ENCODE measurements around the gene TGM5. TPM values are rescaled to one million over a fixed set of nuclear protein-coding genes. Genes with fewer than 3 reads are reported as not detected.

The TGM5 gene
- total RNA-seq, 3 donors from 2014 or later (not counting 1 experiment from before 2014, with no cell fraction given) = not detected

GRCh38 chr15:43287254-43287653, 20.5 kb upstream of the TGM5 start:
- H3K4me3 Mint-ChIP-seq = no peak overlapping the region
- ATAC-seq (peak in 1 of 3 donors; percentile 10), DNase-seq (no peak)
- H3K36me3 Mint-ChIP-seq = no peaks in the 10 kb centered on the region
- no peaks in the 10 kb centered on the region for H3K27me3 ChIP-seq (ENCODE audit: control insufficient read depth, insufficient read depth, low read length)
- H3K27me3 Mint-ChIP-seq (ENCODE audit: low read depth in 2 of 2) = peaks cover 10 to 36% of the 10 kb centered on the region in 2 donors
- H3K4me3 ChIP-seq (ENCODE audit: low read length) = no peak overlapping the region
- intact Hi-C loops (cut with micrococcal nuclease) = no loop called here
- no peak overlapping the region for H3K27ac ChIP-seq (ENCODE audit: low read length)
- H3K4me1 ChIP-seq (ENCODE audit: control insufficient read depth, insufficient read depth, low read length) = no peaks in the 10 kb centered on the region
- H3K9me3 Mint-ChIP-seq = no peaks in the 10 kb centered on the region
- H3K9me3 ChIP-seq (ENCODE audit: control insufficient read depth, insufficient read depth, low read length) = no peaks in the 10 kb centered on the region
- H3K4me1 Mint-ChIP-seq = peaks cover 6 to 7% of the 10 kb centered on the region in 2 donors
- TF ChIP-seq, protein P1, sequence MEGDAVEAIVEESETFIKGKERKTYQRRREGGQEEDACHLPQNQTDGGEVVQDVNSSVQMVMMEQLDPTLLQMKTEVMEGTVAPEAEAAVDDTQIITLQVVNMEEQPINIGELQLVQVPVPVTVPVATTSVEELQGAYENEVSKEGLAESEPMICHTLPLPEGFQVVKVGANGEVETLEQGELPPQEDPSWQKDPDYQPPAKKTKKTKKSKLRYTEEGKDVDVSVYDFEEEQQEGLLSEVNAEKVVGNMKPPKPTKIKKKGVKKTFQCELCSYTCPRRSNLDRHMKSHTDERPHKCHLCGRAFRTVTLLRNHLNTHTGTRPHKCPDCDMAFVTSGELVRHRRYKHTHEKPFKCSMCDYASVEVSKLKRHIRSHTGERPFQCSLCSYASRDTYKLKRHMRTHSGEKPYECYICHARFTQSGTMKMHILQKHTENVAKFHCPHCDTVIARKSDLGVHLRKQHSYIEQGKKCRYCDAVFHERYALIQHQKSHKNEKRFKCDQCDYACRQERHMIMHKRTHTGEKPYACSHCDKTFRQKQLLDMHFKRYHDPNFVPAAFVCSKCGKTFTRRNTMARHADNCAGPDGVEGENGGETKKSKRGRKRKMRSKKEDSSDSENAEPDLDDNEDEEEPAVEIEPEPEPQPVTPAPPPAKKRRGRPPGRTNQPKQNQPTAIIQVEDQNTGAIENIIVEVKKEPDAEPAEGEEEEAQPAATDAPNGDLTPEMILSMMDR (IDR thresholded peaks at IDR 0.05) = no peak
- no peak overlapping the region for H3K27ac Mint-ChIP-seq
- H3K36me3 ChIP-seq (ENCODE audit: control insufficient read depth, insufficient read depth, low read length) = no peaks in the 10 kb centered on the region
- WGBS (ENCODE audit: insufficient coverage) = 82% methylated on average over 15 of the region's 15 CpGs

GRCh38 chr15:43286074-43286473, 19.3 kb upstream of the TGM5 start:
- no peaks in the 10 kb centered on the region for H3K9me3 ChIP-seq (ENCODE audit: control insufficient read depth, insufficient read depth, low read length)
- no peak overlapping the region for H3K27ac ChIP-seq (ENCODE audit: low read length)
- DNase-seq (no peak), ATAC-seq (no peak)
- no peak overlapping the region for H3K4me3 Mint-ChIP-seq
- intact Hi-C loops (cut with micrococcal nuclease) = no loop called here
- no peaks in the 10 kb centered on the region for H3K36me3 ChIP-seq (ENCODE audit: control insufficient read depth, insufficient read depth, low read length)
- H3K9me3 Mint-ChIP-seq = no peaks in the 10 kb centered on the region
- no peak overlapping the region for H3K4me3 ChIP-seq (ENCODE audit: low read length)
- WGBS (ENCODE audit: insufficient coverage) = 72% methylated on average over 5 of the region's 7 CpGs
- H3K27ac Mint-ChIP-seq = no peak overlapping the region
- H3K4me1 ChIP-seq (ENCODE audit: control insufficient read depth, insufficient read depth, low read length) = no peaks in the 10 kb centered on the region
- H3K36me3 Mint-ChIP-seq = no peaks in the 10 kb centered on the region
- TF ChIP-seq, protein P1 (IDR thresholded peaks at IDR 0.05) = no peak
- H3K27me3 Mint-ChIP-seq (ENCODE audit: low read depth in 2 of 2) = peaks cover 7 to 25% of the 10 kb centered on the region in 2 donors
- H3K27me3 ChIP-seq (ENCODE audit: control insufficient read depth, insufficient read depth, low read length) = no peaks in the 10 kb centered on the region
- peaks cover 6 to 7% of the 10 kb centered on the region in 2 donors for H3K4me1 Mint-ChIP-seq

- no peaks in the 10 kb centered on the region for H3K9me3 ChIP-seq (ENCODE audit: control insufficient read depth, insufficient read depth, low read length)
- H3K36me3 ChIP-seq (ENCODE audit: control insufficient read depth, insufficient read depth, low read length) = no peaks in the 10 kb centered on the region
- no peak overlapping the region for H3K27ac ChIP-seq (ENCODE audit: low read length)
- peaks cover 7 to 20% of the 10 kb centered on the region in 2 donors for H3K27me3 Mint-ChIP-seq (ENCODE audit: low read depth in 2 of 2)
- ATAC-seq (peak; percentile 78 to 86 (median 85)), DNase-seq (peak in 1 of 2 donors; percentile 81)
- H3K4me3 Mint-ChIP-seq = no peak overlapping the region
- no peaks in the 10 kb centered on the region for H3K9me3 Mint-ChIP-seq
- H3K4me1 ChIP-seq (ENCODE audit: control insufficient read depth, insufficient read depth, low read length) = no peaks in the 10 kb centered on the region
- no peaks in the 10 kb centered on the region for H3K27me3 ChIP-seq (ENCODE audit: control insufficient read depth, insufficient read depth, low read length)
- H3K36me3 Mint-ChIP-seq = no peaks in the 10 kb centered on the region
- WGBS (ENCODE audit: insufficient coverage) = 17% methylated on average over 4 of the region's 4 CpGs
- H3K4me3 ChIP-seq (ENCODE audit: low read length) = no peak overlapping the region
- intact Hi-C loops (cut with micrococcal nuclease) = loop anchor here (1.0 kb wide), 2 partner anchors 60 to 98 kb away; no protein-coding TSS in a partner anchor
- peaks cover 6 to 7% of the 10 kb centered on the region in 2 donors for H3K4me1 Mint-ChIP-seq
- H3K27ac Mint-ChIP-seq = no peak overlapping the region
- TF ChIP-seq, protein P1 (IDR thresholded peaks at IDR 0.05) = peak; percentile 74
Measured at GRCh38 chr15:43285609-43286037, 18.9 kb upstream of the TGM5 start.

- ATAC-seq = no peak
- H3K4me3 ChIP-seq (ENCODE audit: low read length) = no peak overlapping the region
- WGBS (ENCODE audit: insufficient coverage) = 71% methylated on average over 1 of the region's 1 CpG
- no peaks in the 10 kb centered on the region for H3K4me1 ChIP-seq (ENCODE audit: control insufficient read depth, insufficient read depth, low read length)
- no peaks in the 10 kb centered on the region for H3K36me3 ChIP-seq (ENCODE audit: control insufficient read depth, insufficient read depth, low read length)
- Mint-ChIP-seq H3K27me3 (ENCODE audit: low read depth in 2 of 2) (peaks cover 7 to 19% of the 10 kb centered on the region in 2 donors), H3K9me3 (no peaks in the 10 kb centered on the region), H3K4me1 (peaks cover 6 to 7% of the 10 kb centered on the region in 2 donors), H3K27ac (no peak overlapping the region), H3K36me3 (no peaks in the 10 kb centered on the region), H3K4me3 (no peak overlapping the region)
- no peaks in the 10 kb centered on the region for H3K27me3 ChIP-seq (ENCODE audit: control insufficient read depth, insufficient read depth, low read length)
- TF ChIP-seq, protein P1 (IDR thresholded peaks at IDR 0.05) = no peak
- H3K9me3 ChIP-seq (ENCODE audit: control insufficient read depth, insufficient read depth, low read length) = no peaks in the 10 kb centered on the region
- no peak for DNase-seq
- intact Hi-C loops (cut with micrococcal nuclease) = no loop called here
- no peak overlapping the region for H3K27ac ChIP-seq (ENCODE audit: low read length)
Measured at GRCh38 chr15:43283526-43283925, 16.8 kb upstream of the TGM5 start.

All from natural killer cell (primary cell).